SH-SY5Y (cell line): ENCODE results near the gene SRSF8.

ENCODE experiments used
- GATA2 ChIP-seq: IDR thresholded peaks from 2 replicates; pipeline ENCODE4 v1.6.1; 2011; ENCODE audit warnings: mild to moderate bottlenecking, low read depth, low read length
- GATA3 ChIP-seq: IDR thresholded peaks from 2 replicates; pipeline ENCODE4 v1.6.1; 2011; ENCODE audit warnings: low read depth, mild to moderate bottlenecking, low read length, moderate library complexity

The SRSF8 gene

DNA sequence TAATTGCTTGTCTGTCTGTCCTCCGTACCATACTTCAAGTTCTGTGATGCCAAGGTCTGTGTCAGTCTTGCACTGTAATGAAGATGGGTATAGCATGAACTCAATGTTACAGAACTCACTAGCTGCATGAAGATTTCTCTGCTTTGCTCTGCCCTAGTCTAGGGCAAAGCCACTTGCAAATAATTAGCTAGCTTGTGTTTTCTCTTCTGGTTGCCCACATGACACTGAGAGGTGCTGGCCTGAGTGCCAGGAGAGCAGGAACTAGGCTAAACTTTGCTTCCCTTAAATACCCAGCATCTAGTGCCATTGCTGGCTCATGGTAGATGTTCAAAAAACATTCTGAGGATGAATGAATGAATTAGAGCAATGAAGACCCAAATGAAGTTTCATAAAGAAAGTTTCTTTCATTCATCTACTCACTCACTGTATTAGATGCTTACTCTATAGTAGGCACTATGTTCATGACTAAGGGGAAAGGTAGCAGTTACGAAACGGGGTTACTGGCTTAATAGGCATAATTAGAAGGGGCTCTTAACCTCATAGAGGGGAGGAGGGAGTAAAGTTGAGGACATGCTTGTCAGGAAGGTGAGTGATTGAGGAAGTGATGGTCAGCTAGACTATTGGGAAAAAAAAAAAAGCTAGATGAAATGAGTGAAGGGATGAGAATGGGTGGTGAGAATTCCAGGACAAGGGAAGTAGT is 18.5 kb downstream of the SRSF8 start:
- TF ChIP-seq GATA3 (no peak), GATA2 (no peak)

DNA sequence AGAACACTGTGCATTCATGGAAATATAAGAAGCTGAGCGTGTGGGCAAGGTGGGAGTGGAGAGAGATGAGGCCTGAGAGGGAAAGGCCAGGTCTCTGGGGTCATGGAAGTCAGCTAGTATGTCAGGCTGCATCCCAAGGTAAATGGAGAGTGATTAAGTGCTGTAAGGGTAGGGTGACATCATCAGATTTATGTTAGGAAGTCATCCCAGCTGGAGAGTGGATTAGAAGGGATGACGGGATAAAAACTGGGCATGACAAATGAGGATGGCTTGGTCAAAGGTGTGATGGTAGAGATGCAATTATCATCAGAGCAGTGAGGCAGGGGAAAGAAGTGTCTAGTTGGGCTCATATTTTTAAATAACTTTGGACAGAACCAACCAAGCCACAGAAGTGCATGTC is 19.4 kb downstream of the SRSF8 start:
- TF ChIP-seq GATA3 = no peak
- no peak for TF ChIP-seq GATA2

DNA sequence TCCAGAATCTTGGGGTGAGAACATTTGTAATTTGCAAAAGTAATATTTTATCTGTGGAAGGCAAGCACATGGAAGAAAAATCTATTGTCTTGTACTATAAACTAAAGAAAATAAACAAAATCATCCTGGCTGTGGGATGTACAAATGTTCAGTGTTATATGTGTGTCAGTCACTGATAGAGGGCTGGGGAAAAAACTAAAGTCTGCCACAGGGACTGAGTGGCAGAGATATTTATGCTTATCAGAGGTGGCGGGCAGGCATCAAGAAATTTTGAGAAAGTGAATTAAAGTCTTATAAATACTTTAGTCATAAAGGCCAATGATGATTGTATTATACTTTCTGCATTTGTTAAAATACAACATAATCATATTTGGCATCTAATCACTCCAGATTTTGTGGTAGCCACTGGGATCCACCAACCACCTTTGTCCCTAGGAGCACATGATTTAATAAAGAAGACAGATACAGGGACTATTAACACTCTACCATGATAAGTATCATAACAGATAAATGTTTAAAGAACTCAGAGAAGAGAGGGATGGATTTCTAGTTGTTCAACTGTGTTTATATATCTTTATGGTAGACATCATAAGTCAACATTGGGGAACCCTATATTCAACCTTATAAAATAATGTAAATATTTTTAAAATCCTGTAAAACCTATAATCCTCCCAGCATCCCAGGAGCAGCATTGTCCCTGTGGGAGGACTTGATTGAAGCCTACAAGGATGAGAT is 20.3 kb downstream of the SRSF8 start:
- TF ChIP-seq GATA3 = no peak
- TF ChIP-seq GATA2 = no peak

DNA sequence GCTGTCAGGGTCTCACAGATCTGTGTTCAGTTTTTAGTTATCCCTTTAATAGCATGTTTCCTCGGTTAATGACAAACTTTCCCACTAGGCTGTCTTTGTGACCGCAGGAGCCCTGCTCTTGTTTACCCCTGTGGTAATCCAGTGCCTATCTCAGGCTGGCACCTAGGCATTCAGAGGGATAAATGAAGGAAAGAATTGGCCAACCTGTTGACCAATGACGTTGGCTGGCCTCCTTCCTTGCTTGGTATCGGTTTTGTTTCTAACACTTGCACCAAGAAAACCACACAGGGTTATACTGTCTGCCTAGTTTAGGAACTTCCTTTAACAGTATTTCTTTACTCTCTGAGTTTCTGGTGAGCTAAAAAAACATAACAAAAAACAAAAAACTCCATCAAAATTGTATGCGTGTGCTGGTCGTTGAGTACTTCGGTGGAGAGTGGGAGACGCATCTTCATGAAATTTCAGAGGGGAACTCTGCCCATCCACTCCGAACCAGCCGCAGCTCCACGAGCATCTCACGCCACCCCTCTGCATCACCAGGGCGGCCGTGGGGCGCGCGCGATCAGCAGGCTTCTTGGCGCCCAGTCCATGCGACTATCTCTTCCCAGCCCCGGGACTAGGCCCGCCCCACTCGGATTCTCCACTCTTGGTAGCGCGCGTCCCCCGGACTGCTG is 22.4 kb downstream of the SRSF8 start:
- TF ChIP-seq GATA2 (no peak), GATA3 (no peak)

DNA sequence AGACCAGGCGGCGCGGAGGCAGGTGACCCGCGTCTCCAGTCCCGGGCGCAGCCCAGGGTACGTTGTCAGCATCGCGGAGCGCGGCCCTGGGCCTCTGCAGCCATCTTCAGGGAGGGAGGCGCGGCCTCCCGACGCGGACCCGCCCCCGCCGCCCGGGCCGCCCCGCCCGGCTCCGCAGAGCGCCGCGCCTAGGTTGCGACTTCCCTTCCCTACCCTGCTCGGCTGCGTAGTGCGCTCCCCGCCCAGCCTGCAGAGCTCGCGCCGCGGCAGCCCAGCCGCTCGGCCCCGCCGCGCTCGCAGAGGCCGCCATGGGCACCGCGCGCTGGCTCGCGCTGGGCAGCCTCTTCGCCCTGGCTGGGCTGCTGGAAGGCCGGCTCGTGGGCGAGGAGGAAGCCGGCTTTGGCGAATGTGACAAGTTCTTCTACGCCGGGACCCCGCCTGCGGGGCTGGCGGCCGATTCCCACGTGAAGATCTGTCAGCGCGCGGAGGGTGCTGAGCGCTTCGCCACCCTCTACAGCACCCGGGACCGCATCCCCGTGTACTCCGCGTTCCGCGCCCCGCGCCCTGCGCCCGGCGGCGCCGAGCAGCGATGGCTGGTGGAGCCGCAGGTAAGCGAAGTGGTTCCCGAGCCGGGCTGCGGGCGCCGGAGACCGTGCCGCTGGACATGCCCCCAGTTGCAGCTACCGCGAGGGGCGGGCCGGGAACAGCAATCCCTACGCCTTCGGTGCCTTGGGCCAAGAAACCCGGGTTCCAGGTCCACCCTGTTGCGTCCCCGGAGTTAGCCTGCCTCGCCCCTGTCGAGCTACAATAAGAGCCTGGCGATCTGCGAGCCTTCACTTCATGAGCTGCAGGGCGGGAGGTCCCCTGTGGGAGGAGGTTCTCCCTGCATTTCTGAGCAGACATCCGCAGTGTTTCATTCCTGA is 23.2 kb downstream of the SRSF8 start, which contains the start of gene ENDOD1:
Gene ENDOD1, plus strand, starts transcription at position 227 of the 923 bp plus-strand sequence. Its CDS starts 82 bp downstream, at position 309.
- TF ChIP-seq GATA2 = no peak
- TF ChIP-seq GATA3 = no peak

DNA sequence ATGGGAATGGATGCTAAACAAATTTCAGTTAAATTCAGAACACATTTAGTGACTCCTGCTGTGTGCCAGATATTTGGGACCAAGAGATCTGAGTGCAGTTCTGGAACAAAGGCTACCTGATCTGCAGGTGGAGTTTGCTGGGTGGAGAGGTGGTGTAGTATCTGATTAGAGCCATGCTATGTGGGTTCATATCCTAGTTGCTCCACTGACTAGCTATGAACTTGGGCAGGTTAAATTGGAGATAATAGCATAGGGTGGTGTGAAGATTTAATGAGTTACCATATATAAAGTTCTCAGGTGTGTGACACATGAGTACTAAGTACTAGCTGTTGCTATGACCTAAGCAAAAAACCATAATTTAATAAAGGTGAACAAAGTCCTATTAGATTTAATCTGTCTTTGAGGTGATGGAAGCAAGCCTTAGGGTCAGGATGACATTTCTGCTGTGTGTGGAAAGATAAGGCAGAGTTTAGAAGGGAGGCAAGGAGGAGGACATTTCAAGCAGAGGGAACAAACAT is 25.0 kb downstream of the SRSF8 start:
- TF ChIP-seq GATA2 (no peak), GATA3 (no peak)

DNA sequence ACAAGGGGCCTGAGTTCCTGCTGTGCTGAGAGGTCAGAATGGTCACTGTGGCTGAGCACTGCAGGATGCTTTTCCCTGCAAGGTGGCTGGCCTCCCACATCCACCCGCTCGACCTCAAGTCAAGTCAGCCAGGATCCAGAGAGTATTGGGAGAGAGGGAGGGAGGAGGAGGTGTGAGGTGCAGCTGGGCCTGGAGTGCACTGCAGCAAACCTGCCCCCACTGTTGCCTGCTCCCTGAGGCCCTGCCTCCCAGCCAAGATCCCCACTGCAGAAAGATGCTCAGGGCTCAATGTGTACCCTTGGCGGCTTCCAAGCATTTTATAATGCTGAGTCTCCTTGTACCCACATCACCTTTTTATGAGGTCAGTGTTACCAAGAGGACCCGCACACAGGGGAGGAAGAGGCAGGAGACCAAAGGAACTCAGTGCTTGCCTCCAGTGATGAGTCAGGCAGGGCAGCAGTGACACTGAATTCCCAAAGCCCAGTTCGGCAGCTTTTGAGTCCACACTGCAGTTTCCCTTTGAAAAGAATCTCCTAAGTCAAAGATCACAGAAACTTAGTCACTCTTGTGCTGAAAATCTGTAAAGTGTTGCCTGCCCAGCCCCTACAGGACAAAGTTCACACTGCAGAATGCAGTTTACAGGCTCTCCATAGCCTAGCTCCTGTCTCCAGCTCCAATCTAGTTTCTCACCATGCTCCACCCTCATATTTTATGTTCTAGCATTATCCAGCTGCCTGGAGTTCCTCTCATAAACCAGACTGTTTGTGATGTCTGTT is 26.0 kb downstream of the SRSF8 start:
- TF ChIP-seq GATA2 (no peak), GATA3 (no peak)

DNA sequence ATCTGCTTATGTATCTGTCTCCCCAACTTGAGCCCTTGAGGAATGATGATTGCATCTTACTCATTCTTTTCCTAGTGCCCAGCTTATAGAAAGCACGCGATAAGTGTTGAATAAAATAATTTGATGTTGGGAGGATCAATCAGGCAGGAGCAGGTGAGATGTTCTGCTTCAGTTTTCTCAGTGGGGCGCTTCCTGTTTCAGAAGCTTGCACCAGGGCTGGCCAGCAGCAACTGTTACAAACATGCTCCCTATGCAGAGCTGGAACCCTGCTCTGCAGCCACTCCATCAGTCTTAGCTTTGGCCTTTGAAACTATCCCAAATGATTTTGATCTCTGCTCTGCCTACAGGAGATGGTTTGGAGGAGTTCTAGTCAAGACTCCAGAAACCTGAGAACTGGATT is 26.8 kb downstream of the SRSF8 start:
- TF ChIP-seq GATA3 (no peak), GATA2 (no peak)

DNA sequence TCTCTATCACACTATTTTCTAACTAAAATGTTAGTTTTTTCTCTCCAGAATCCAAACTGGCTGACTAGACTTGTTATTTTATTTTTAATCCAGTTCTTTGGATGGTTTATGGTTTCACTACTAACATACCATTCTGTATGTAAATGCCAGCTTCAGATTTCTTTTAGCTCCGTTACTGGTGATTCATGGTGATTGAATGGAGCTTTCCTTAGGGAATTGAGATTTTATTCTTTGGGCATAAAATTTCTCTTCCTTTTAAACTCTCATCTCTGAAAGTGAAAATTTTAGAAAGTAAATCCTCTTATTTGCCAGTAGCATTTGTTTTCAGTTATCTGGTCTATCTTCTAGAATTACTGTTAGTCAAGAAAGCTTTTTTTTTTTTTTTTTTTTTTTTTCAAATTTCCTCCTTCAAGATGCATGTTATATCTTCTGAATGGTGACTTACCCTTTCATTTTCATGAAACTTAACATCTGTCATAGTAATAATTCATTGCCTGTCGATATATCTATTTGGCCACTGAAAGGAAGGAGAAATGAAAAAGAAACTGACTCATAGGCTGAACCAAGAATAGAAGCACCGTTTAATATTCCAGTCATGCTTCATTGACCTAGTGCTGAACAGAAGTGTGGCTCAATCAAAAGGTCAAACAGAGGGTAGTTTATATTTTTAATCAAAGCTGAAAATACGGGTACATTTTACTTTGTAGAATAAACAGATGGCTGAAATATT is 29.3 kb downstream of the SRSF8 start:
- TF ChIP-seq GATA3 (no peak), GATA2 (no peak)

DNA sequence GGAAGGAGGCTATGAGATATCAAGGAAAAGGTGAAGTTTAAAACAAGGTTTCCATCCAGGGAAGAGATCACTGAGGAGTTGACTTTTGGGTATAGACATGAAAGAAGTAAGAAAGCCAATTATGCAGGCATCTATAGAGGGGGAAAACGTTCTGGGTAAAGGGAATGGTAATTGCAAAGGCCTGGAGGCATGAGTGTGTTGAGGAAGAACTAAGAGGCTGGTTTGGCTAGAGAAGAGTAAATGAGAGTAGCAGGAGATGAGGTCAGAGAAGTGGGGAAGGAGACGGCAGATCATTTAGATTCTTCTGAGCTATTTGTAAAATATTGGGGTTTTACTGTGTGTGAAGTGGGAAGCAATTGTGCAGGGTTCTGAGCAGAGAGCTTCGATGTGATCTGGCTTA is 30.5 kb downstream of the SRSF8 start:
- TF ChIP-seq GATA3 (no peak), GATA2 (no peak)

DNA sequence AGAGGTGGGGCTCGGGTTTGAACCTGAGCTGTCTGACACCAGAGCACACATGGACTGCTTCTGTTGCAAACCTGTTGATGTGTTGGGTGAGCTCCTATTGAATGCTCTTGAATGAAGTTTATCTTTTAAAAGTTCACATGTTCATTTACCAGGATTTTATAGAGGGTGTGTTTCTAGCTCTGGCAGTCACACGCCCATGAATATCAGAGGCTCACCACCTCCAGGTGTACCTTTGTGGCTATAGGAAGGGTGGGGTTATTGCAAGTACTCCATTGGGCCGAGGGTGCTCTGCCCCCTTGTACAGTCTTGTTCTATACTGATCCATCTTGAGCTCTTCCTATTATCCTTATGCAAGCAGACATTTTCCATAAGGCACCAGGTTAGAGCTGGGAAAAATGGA is 32.1 kb downstream of the SRSF8 start:
- TF ChIP-seq GATA2 = no peak
- TF ChIP-seq GATA3 = no peak

DNA sequence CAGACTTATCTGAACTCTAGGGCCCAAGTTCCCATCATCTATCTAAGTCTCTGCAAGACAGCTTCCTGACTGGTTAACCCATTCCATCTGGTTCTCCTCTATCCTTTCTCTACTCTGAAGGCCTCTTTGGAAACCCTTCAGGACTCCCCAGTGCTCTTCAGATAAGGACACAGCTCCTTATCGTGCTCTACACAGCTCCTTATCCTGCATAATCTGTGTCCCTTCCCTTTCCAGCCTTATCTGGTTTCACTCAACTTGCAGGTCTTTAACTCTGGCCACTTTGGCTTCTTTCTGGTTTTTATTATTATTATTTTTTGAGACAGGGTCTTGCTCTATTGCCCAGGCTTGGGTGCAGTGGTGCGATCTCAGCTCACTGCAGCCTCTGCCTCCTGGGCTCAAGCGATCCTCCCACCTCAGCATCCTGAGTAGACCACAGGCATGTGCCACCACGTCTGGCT is 33.5 kb downstream of the SRSF8 start:
- TF ChIP-seq GATA3 (no peak), GATA2 (no peak)
